MCF 10A (cell line): ENCODE results near the gene ZNF419. TPM values are rescaled to one million over a fixed set of nuclear protein-coding genes. Genes with fewer than 3 reads are reported as not detected.

ENCODE experiments used
- BruUV-seq: library from RNA; stranded (reverse); fragments of 400-500 nt; replicated peaks from 2 replicates; lab custom pipeline; 2021; lab: Mats Ljungman, UMichigan
- CTCF ChIA-PET: fragments of 300-600 bp; sonication (Branson Sonifier 250); formaldehyde crosslinking; extraction: SDS; loops from one replicate; lab custom pipeline; 2021; ENCODE audit warnings: antibody characterized with exemption, inconsistent platforms; lab: Yijun Ruan, JAX
- POLR2A ChIA-PET: fragments of 300-600, 350-650 bp; sonication (Branson Sonifier 250); formaldehyde crosslinking; extraction: SDS; loops from one replicate; lab custom pipeline; 2020; ENCODE audit warnings: antibody characterized with exemption, inconsistent platforms; lab: Yijun Ruan, JAX
- DNase-seq: peaks from one replicate; pipeline ENCODE4 v3.0.0-alpha.2; 2018; ENCODE audit not compliant: unreplicated experiment
- H3K27ac Mint-ChIP-seq: one replicate; pipeline ENCODE4 v1.8.0; 2022; ENCODE audit warnings: mild to moderate bottlenecking, low read depth, mixed read lengths; ENCODE audit not compliant: unreplicated experiment
- H3K27me3 Mint-ChIP-seq: one replicate; pipeline ENCODE4 v1.8.0; 2022; ENCODE audit warnings: mixed read lengths; ENCODE audit not compliant: insufficient read depth, unreplicated experiment
- H3K36me3 Mint-ChIP-seq: one replicate; pipeline ENCODE4 v1.8.0; 2022; ENCODE audit warnings: mild to moderate bottlenecking, moderate library complexity, mixed read lengths; ENCODE audit not compliant: insufficient read depth, unreplicated experiment
- H3K4me1 Mint-ChIP-seq: one replicate; pipeline ENCODE4 v1.8.0; 2022; ENCODE audit warnings: mixed read lengths; ENCODE audit not compliant: insufficient read depth, unreplicated experiment
- H3K4me3 Mint-ChIP-seq: one replicate; pipeline ENCODE4 v1.8.0; 2022; ENCODE audit warnings: mild to moderate bottlenecking, moderate library complexity, mixed read lengths; ENCODE audit not compliant: unreplicated experiment
- H3K9me3 Mint-ChIP-seq: one replicate; pipeline ENCODE4 v1.8.0; 2022; ENCODE audit warnings: mixed read lengths; ENCODE audit not compliant: unreplicated experiment
- intact Hi-C: fragments of 100-400 bp; cut with micrococcal nuclease; formaldehyde crosslinking; loops from 2 replicates; pipeline ENCODE4 v1.14.1; 2022
- total RNA-seq: library from RNA; stranded (reverse); gene quantifications from 2 replicates; pipeline ENCODE4 v1.2.3, GENCODE V29; 2022
- TF ChIP-seq, protein P1 (sequence below): fragments of 200-600 bp; IDR thresholded peaks from one replicate; pipeline ENCODE4 v1.8.0; 2022; ENCODE audit warnings: antibody characterized with exemption, mild to moderate bottlenecking; ENCODE audit not compliant: unreplicated experiment

ZNF419 gene
- total RNA-seq, 1 experiment from 2014 or later: 19.6 TPM

DNA sequence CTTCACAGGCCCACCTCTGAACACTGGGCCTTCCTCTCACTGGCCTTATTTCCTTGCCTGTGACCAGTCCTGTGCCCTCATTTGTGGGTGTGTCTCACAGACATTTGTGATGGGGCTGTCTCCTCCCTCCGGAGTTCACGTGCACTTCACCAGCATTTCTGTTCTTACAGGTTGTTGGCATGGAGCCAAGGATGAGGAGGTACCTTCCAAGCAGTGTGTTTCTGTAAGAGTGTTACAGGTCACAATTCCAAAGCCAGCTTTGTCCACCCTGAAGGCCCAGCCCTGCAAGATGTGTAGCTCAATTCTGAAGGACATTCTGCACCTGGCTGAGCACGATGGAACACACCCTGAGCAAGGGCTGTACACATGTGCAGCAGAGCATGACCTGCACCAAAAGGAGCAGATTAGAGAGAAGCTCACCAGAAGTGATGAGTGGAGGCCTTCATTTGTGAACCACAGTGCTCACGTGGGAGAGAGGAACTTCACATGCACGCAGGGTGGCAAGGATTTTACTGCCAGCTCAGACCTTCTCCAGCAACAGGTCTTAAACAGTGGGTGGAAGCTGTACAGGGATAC lies 44.3 kb upstream of the ZNF419 start:
- H3K4me3 Mint-ChIP-seq: no peak overlapping the region
- BruUV-seq: no TSS peak
- ChIA-PET CTCF (no interaction called here), POLR2A (interaction anchor here (0.6 to 0.7 kb wide), 2 partner anchors 79 to 116 kb away, joined by 3 read pairs; no protein-coding TSS in a partner anchor)
- H3K9me3 Mint-ChIP-seq: peaks cover 32% of the 10 kb centered on the region
- H3K27me3 Mint-ChIP-seq: no peaks in the 10 kb centered on the region
- TF ChIP-seq, protein P1, sequence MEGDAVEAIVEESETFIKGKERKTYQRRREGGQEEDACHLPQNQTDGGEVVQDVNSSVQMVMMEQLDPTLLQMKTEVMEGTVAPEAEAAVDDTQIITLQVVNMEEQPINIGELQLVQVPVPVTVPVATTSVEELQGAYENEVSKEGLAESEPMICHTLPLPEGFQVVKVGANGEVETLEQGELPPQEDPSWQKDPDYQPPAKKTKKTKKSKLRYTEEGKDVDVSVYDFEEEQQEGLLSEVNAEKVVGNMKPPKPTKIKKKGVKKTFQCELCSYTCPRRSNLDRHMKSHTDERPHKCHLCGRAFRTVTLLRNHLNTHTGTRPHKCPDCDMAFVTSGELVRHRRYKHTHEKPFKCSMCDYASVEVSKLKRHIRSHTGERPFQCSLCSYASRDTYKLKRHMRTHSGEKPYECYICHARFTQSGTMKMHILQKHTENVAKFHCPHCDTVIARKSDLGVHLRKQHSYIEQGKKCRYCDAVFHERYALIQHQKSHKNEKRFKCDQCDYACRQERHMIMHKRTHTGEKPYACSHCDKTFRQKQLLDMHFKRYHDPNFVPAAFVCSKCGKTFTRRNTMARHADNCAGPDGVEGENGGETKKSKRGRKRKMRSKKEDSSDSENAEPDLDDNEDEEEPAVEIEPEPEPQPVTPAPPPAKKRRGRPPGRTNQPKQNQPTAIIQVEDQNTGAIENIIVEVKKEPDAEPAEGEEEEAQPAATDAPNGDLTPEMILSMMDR: no peak
- H3K36me3 Mint-ChIP-seq: peaks cover 40% of the 10 kb centered on the region
- H3K4me1 Mint-ChIP-seq: peaks cover 13% of the 10 kb centered on the region
- intact Hi-C loops: no loop called here
- no peak for DNase-seq
- no peak overlapping the region for H3K27ac Mint-ChIP-seq

DNA sequence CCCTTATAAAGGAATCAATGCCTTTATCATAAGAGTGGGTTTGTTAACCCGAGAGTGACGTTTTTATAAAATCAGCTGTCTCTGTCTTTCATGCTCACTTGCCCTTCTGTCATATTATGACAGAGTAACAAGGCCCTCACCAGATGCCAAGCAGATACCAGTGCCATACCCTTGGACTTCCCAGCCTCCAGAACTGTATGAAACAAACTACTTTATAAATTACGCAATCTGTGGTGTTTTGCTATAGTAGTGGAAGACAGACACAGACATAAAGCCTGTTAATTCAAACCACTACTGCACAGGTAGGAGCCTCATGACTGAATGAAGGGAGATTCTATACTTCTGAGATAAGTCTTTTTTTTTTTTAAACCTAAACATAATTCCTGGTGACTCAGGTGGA lies 35.2 kb upstream of the ZNF419 start:
- ChIA-PET CTCF (interaction anchor here (0.6 kb wide), 1 partner anchor 34 kb away, joined by 4 read pairs; no protein-coding TSS in a partner anchor), POLR2A (no interaction called here)
- Mint-ChIP-seq H3K9me3 (peaks cover 16% of the 10 kb centered on the region), H3K27ac (no peak overlapping the region), H3K36me3 (peaks cover 14% of the 10 kb centered on the region), H3K4me1 (no peaks in the 10 kb centered on the region), H3K27me3 (no peaks in the 10 kb centered on the region), H3K4me3 (no peak overlapping the region)
- BruUV-seq: no TSS peak
- TF ChIP-seq, protein P1: no peak
- no peak for DNase-seq
- intact Hi-C loops: no loop called here

DNA sequence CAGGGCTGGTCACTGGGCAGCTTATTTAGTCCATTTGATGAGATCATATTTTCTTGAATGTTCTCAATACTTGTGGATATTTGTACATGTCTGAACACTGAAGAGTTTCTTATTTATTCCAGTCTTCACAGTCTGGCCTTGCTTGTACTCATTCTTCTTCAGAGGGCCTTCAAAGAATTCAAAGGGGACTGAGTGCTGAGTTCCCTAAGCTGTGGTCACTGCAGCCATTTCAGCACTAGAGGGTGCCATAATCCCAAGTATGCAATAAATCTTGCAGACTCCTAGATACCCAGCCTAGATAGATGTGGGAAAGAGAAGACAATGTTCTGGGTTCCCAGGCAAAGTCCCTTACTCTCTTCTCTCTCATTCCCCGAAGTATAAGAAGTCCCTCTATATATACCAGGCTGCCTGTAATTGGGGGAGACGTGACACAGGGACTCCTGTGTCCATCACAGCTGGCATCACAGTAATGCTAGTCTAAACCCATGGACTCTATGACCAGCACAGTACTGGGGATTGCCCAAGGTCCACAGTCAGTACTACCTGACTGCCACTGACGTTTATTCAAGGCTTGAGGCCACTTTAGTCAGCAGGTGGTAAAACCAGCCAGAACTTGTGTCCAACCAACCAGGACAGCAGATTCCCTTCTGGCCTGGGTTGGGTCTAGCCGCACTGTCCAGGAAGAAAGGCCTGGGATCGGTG lies 21.7 kb upstream of the ZNF419 start:
- no peaks in the 10 kb centered on the region for H3K27me3 Mint-ChIP-seq
- ChIA-PET POLR2A (no interaction called here), CTCF (interaction anchor here (0.5 to 1.6 kb wide), 14 partner anchors 10 to 943 kb away, joined by 3 to 12 read pairs (median 3); partner anchors contain the start of gene ZNF584)
- H3K4me1 Mint-ChIP-seq: no peaks in the 10 kb centered on the region
- intact Hi-C loops: no loop called here
- no peak overlapping the region for H3K27ac Mint-ChIP-seq
- TF ChIP-seq, protein P1: peak; percentile 51
- H3K9me3 Mint-ChIP-seq: peaks cover 36% of the 10 kb centered on the region
- peak; percentile 45 for DNase-seq
- no peak overlapping the region for H3K4me3 Mint-ChIP-seq
- no TSS peak for BruUV-seq
- H3K36me3 Mint-ChIP-seq: peaks cover 6% of the 10 kb centered on the region

DNA sequence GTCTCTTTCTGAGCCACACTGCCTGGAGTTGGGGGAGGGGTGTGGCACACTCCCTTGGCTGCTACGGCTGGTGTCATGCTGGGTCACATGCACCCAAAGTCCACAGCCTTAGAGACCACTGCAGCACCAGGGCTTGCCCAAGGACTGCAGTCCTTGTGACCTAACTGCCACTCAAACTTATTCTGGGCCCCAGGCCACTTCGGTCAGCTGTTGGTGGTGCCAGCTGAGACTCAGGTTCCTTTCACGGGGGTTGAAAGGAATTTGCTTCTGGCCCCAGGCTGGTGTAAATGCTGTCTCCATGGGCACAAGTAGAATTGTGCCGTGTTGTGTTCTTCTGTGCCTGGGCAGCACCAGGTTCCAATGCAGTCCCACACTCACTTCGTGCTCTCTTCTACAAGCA lies 21.1 kb upstream of the ZNF419 start:
- no peak overlapping the region for H3K27ac Mint-ChIP-seq
- peaks cover 6% of the 10 kb centered on the region for H3K36me3 Mint-ChIP-seq
- ChIA-PET CTCF (interaction anchor here (0.6 to 1.2 kb wide), 4 partner anchors 10 to 180 kb away, joined by 3 to 6 read pairs (median 4); no protein-coding TSS in a partner anchor), POLR2A (no interaction called here)
- no peaks in the 10 kb centered on the region for H3K4me1 Mint-ChIP-seq
- no peak overlapping the region for H3K4me3 Mint-ChIP-seq
- BruUV-seq: no TSS peak
- TF ChIP-seq, protein P1: no peak
- DNase-seq: no peak
- peaks cover 40% of the 10 kb centered on the region for H3K9me3 Mint-ChIP-seq
- intact Hi-C loops: no loop called here
- no peaks in the 10 kb centered on the region for H3K27me3 Mint-ChIP-seq
